Fibroblast of skin of left quadriceps (primary cell): ENCODE measurements around the gene FGD4.

Source experiments
- DNase-seq, 2 experiments: peaks; one replicate each; pipeline ENCODE4 v3.0.0-alpha.2; 2013; ENCODE audit warnings: low read depth in 2 of 2

FGD4 gene

DNA sequence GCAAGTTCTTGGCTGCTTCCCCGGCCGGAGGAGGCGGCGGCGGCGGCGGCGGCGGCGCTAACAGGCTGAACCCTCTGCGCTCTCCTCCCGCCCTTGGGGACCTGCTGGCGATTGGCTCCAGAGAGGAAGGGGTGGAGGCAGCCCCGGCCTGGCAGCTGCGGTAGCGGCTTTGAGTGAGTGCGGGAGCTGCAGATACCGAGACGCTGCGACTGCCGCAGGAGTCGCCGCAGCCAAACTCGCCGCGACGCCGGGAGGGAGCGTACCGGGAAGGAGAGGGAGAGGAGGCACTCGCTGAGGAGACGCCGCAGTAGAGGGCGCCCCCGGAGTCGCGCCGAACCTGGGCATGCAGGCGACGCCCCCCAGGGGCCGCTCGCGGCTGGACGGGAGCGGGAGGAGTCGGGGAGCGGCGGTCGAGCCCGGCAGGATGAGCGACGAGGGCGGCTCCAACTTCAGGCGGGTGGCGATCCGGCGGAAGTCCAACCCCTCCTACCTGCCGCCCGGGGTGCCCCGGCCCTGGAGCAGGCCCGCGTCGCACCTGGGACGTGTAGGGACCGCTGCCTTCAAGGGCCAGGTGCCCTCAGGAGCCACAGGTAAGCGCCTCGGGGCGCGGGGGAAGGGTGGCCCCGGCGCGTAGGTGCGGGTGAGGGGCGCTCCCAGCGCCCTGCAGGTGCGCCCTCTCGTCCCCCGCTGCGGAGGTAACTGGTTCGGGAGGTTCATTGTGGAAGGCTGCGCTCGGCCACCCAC, at the start of gene FGD4:
Gene FGD4, plus strand, starts transcription at position 189 of the 744 bp plus-strand sequence.
- DNase-seq: peak; percentile 10 to 16

DNA sequence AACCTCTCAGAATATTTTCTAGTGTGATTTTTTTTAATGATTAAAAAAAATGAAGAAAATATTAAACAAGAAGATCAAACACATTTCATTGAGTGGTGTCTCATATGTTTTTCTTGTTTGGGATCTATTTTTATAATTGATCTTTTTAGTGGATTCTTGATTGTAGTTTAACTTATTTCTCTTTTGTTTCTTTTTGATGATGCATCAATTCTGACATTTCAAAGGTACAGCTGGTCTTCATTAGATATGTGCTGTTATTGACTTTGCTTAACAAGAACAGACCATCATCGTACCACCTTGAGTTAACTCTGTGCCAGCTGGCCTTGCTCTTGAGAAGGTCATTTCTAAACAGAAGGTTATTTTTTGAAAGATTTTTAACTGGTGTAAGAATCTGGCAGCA, 45.8 kb upstream of the FGD4 start:
- no peak for DNase-seq

DNA sequence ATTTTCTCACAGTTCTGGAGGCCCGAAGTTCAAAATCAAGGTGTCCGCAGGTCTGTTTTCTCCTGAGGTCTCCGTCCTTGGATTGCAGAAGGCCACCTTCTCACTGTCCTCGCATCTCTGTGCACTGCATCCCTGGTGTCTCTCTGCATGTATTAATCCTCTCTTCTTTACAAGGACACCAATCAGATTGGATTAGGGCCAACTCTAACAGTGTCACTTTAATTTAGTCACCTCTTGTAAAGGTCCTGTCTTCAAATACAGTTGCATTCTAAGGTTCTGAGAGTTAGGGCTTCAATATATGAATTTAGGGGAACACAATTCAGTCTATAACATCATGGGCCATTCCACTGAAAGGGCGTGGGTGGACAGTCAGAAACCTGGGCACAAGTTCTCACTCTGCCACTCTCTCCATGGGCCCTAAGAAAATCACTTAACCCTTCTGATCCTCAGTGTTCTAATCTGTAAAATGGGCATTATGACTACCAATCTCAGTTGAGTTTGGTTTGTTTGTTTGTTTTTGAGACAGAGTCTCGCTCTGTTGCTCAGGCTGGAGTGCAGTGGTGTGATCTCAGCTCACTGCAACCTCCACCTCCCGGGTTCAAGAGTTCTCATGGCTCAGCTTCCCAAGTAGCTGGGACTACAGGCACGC, 41.6 kb upstream of the FGD4 start:
- DNase-seq: no peak

DNA sequence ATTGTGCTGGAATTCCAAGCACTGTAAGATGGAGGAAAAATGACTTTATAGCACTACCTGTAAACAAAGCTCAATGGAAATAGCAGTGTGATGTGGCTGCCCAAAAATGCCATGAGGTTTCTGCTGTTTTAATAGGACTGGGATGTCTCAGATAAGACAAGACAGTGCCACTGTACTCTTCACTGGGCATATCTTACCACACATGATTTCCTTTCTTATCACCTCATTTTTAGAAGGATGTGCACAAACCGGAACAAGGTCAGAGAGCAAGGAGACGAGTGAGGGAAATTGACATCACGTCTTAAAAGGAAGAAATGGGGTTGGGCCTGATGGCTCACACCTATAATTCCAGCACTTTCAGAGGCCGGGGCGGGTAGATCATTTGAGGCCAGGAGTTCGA, 38.4 kb upstream of the FGD4 start:
- no peak for DNase-seq

DNA sequence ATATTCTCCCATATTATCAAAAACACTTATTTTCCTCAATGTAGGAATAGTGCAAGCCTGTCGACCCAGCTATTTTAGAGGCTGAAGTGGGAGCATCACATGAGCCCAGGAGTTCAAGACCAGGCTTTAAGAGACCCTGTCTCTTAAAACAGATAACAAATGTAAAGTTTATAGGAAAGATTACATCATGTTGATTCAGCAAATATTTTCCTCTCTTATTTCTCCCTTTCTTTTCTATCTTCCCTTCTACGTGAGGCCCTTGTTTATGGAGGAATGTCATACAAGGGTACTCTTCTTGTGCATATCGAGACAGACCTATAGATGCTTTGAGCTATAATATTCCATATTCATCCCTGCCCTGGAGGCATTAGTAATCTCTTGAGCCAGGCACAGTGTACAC, 36.5 kb upstream of the FGD4 start:
- no peak for DNase-seq

DNA sequence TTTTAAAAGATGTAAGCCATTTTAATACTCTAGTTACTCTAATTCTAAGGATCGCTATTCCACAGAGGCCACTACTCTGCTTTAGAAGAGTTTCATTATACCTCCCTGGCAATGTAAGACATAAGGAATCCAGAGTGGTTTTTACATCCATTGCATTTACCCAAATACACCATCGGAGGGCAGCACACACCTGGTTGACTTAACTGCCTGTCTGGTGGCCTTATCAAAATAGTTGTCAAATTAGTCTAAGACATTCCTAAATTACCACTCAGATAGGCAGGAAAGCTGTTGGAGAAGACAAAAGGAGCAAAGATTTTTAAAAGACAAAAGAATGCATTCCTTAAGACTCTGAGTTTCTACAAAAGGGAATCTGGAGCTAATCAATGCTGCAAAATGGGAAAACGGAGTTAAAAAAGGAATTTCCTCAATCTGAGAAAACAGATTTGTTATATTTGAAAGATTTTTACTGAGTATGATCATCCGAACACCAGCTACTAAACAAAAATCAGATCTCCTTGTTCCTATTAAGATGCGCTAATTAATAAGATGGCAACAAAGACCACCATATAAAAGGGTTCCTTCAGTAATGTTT, 33.8 kb upstream of the FGD4 start:
- peak; percentile 47 to 56 for DNase-seq

DNA sequence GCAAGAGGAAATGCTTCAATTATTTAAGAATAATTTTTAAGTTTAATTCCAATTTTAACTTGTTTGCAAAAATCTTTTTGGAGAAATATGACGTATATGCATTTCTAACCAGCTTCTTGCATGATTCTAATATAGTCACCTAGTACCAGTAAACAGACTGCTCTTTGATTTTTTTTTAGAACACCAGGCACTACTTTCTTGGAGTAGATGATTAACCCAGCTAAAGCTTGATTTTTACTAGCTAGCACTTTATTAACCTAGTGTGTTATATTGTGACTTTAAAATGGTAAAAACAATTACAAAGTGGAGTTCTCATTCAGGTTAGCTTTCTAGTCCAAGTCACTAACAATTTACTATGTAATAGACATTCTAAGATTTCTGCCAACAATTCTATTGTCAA, 32.6 kb upstream of the FGD4 start:
- DNase-seq: no peak

DNA sequence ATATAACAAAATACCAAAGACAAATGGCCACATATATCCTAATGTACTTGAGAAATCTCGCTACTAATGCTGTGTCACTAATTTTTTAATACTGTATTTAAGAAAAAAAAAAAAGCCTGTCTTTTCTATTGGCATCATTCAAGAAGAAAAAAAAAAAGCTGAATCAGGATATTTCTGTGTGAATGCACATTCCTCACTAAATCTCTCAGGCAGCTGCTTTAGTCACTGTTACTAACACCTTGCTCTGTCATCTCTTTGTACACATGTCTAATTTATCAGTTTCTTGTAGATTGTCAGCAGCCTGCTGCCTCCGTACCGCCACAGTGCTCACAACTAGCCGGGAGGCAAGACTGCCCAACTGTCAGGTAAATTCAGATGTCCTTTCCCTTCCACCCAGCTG, 32.0 kb upstream of the FGD4 start:
- DNase-seq: no peak

DNA sequence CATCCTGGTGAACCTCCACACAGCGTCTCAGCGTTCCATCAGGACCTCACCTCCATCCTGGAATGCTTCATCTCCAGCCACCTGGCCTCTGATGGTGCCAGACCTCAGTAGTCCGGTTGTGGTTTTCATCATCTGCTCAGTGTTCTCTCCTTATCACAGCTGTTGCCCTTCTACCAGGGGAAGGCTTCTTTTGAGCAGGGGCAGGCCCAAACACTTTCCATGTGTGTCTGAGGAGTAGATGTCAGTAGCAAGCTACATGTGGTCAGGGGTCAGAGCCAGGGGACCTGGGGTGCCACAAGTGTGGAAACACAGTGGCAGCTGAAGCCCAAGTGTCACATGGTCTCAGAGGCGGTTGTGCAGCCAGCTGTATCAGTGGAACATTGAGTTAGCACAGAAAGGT, 30.2 kb upstream of the FGD4 start:
- DNase-seq: no peak

DNA sequence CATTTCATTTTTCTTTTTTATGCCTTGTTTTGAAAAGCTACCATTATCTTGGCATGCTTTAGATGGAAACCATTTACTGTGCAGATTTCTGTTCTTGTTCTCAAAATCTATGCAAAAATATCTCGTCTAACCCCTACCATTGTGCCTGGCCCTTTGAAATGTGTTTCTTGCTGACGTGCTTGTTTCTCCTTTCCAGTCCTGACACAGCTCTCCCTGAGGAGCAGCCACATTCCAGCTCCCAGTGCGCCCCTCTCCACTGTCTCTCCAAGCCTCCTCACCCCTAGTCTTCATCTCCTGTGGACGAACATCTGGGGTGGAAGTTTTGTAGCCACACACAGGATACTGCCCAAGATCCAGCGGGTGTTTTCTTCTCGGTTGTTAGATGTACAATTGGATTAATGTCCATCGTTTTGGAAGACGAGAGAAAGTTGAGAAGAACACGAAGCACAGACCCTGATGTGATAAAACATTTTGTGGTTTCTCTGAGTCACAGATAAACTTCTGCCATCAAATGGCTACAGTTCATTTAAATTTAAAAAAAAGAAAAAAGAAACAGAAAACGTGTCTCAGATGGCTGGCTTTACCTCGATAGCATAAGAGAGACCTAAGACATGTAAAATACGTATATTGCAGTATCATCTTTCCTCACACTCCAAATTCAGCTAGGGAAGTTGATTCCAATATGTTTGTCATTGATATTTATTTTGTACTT, 21.9 kb upstream of the FGD4 start:
- no peak for DNase-seq

DNA sequence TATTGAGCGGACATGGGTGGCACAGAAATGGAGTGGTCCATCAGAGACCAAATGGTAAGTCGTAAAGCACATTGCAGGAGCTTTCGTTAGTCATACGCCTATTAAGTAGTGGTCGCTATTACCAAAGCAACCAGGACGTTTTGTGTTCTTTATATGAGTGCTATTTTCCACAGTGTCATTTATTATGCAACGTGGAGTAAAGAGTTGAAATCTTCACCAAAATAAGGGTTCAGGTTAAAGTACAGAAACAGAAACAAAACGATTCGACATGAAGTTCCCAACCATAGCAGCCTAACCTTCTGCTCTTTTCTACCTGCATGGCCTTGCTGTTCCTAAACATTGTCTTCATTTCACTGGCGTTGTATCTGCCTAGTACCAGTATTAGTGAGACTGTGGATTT, 20.1 kb upstream of the FGD4 start:
- DNase-seq: no peak

DNA sequence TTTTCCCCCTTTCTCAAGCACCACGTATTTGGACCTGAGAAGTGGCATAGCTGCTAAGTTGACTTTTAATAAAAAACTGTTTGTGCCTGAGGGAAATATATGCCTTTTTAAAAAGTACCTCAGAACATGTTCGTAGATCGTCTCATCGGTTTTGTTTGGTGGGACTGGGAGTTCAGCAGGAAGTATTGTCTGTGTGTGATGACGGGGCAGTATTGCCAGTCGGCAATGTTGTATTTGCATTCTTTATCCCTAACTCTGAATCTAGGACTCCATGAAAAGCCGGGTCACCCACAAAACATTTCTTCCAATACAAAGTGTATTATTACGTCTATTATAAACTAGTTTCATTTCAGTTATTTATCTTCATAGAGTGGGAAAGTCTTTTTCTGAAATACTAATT, 19.7 kb upstream of the FGD4 start:
- DNase-seq: no peak

DNA sequence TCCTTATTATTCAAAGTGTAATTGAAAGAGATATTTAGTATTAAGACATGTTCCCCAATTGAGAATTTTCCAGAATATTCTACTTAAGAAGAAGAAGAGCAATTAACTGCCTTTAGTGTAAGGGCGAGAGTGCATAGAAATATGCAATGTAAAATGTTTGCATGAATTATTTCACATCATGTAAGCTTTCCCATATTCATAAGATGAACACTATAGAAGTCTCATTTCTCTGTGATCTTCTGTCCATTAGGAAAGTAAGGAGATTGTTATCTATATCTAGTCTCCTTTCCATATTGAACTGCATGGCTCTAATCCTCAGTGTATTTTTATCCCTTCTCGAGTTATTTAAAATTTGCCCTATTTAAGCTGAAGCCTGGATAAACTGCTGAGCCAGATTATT, 17.1 kb upstream of the FGD4 start:
- no peak for DNase-seq

DNA sequence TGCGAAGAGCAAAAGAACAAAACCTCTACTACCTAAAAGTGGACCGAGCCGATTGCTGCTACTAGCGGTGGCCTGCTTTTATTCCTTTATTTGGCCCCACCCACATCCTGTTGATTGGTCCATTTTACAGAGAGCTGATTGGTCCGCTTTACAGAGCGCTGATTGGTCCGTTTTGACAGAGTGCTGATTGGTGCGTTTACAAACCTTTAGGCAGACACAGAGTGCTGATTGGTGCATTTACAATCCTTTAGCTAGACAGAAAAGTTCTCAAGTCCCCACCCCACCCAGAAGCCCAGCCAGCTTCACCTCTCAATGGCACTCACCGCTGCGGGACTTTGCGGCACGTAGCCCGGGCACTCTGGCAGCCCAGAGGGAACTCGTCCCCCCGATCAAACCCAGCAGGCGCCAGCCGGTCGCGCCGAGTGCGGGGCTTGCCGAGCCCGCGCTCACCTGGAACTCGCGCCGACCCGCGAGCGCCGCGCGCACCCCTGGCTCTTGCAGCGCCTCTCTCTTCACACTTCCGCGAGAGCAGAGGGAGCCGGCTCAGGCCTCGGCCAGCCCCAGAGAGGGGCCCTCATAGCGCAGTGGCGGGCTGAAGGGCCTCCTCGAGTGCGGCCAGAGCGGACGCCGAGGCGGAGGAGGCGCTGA, 8.7 kb upstream of the FGD4 start:
- DNase-seq: peak in 1 of 2 experiments; percentile 3

DNA sequence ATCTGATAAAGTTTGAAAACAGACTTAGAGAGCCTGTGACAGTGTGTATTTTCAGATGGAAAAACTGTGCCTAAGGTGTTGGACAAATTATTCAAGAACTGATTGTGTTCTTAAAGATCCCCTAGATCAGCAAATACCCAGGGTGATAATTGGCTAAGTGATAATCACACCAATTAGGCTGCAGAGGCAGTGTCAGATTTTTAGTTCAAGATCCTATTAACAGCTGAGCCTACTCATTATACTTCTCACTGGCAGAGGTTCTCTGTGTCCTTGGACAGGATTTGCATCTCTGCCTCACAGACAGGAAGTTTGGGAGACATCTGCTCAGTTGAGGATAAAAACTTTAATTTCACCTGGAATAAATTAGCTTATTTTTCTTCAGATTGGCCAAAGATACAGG, 4.3 kb upstream of the FGD4 start:
- no peak for DNase-seq

DNA sequence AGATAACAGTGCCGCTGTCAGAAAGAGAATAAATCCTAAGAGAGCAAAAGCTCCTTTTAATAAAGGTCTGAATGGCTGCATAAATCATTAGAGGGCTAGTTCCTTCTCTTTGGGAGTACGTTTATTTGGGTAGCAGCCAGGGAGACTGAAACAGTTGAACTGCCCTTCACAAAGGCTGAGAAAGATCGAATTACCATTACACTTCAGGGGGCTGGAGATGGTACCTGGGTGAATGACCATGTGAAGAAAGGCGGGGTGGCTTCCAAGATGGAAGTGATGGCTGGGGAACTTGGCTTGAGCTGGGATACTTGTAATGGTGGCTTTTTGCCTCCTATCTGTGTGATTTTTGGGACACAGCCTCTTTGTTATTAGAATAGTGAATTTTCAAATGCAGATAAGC, 1.7 kb upstream of the FGD4 start:
- no peak for DNase-seq

DNA sequence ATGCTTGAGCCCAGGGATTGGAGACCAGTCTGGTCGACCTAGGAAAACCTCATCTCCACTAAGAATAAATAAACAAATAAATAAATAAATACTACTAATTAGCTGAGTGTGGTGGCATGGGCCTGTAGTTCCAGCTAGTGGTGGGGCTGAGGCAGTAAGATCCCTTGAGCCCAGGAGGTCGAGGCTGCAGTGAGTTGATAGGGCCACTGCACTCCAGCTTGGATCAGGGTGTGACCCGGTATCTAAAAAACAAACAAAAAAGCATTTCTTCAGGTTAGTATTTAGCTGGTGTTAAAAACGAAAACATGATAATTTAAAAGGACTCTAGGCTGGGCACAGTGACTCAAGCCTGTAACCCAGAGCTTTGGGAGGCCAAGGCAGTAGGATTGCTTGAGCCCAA, 1.2 kb upstream of the FGD4 start:
- DNase-seq: no peak

DNA sequence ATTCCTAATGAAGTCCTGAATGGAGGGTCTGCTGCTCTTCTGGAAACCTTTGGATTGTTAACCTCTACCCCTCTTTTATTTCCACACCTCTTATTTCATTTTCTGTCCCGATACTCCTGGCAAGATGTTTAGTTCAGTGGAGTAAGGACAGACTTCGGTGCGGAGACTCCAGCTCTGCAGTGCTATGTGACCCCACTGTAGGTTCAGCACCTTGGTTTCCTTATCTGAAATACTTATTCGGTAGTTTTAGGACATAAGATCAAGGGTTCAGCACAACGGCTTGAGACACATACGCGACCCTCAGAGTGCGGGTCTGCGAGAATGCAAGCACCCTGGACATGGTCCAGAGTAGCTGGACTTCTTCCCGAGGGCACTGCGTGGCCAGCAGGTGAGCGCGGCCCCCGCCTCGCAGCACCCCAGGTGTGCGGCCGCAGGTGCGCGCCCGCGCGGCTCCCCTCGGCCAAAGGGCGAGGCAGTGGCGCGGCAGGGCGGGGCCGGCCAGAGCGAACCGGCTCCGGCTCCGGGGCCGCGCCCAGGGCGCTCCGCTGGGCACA, 465 bp upstream of the FGD4 start:
- DNase-seq: no peak

DNA sequence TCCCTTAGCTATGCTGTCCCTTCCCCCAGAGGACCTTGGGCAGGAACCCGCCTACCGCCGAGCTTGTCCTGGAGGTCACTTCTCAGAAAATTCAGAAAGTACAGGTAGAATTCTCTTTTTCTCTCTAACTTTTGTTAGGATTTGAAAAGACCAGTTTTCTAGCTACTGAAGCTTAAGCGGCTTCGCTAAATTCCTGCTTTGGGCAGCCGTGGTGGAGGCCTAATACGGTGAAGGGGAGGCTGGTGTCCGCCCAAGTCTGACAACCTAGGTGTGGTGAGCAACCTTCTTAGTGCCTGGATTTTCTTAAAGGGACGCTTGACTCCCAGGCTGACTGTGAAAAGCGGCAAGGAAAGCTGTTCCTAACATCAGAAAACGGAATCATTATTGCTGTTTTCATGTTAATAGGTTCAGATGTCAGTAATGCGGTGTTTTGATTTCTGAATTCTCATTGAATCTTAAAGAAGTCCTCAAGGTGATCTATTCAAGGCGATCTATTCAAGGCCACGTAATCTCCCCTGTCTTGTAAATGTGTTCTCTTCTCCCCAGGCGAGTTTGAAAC, 835 bp downstream of the FGD4 start:
- DNase-seq: no peak

DNA sequence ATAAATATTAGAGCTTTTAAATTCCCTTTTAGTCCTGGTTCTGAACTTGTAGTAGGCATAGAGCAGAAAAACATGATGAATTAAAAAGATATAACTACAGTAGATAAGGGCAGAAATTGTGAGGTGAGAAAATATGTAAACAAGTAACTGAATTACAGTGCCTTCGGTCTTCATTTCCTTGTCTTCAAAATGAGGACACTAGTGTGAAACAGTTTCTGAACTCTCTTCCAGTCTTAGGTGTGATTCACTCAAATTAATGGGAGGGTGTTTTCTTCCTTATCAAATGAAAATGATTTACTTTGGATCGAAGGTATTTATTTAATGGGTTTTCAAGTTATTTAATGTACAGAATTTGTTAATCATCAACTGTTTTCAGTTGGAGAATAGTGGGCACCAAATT, 1.5 kb downstream of the FGD4 start:
- no peak for DNase-seq

DNA sequence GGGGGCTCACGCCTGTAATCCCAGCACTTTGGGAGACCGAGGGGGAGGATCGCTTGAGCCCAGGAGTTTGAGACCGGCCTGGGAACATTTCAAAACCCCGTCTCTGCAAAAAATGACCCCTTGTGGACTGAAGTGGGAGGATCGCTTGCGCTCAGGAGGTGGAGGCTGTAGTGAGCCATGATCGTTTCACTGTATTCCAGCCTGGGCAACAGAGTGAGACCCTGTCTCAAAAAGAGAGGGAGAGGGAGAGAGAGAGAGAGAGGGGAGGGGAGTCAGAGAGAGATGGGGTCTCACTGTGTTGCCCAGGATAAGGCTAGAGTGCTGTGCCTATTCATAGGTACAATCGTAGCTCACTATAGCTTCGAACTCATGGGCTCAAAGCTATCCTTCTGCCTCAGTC, 2.8 kb downstream of the FGD4 start:
- no peak for DNase-seq

DNA sequence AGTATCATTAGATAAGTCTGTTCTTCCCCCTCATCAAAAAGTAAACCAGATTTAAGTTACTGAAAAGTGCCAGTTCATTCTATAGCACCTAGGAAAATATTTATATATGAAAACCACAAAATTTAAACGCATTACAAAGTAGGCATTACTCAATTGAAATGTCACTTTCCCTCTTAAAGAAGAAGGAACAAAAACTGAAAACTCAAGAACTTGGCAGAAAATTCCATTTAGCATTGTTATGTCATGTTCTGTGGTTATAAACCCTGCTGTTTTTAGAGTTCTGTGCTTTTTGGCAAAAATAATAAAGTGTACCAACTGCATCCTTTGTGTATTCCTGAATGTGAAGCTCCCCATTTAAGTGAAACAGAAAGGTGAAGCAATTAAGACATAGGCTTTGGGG, 3.6 kb downstream of the FGD4 start:
- DNase-seq: no peak
